Islet of Langerhans (tissue), 1 donor: Measurements from ENCODE around the gene KRTAP10-11.
"Not testable (repeated sequence)": the region's sequence is repeated elsewhere in the genome, so short reads cannot be mapped to it uniquely, and the experiment has no call there.

Experiments
- FAIRE-seq: peaks from one replicate; lab custom pipeline; 2011; peaks lifted over from hg19 to GRCh38; lab: Jason Lieb, UNC

Gene KRTAP10-11

DNA sequence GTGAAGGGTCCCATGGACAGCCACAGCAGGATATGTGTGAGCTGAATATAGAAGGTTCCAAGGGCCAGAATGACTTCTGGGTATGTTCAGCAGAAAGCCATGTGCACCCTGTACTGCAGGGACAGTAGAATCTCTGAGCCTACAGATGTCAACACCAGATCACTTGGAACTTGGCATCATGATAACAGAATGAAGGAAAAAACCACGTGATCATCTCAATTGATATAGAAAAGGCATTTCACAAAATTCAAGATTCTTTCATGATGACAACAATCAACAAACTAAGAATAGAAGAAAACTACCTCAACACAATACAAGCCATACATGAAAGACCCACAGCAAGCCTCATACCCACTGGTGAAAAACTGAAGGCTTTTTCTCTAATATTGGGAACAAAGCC lies 21.4 kb downstream of the KRTAP10-11 start:
- no peak for FAIRE-seq

DNA sequence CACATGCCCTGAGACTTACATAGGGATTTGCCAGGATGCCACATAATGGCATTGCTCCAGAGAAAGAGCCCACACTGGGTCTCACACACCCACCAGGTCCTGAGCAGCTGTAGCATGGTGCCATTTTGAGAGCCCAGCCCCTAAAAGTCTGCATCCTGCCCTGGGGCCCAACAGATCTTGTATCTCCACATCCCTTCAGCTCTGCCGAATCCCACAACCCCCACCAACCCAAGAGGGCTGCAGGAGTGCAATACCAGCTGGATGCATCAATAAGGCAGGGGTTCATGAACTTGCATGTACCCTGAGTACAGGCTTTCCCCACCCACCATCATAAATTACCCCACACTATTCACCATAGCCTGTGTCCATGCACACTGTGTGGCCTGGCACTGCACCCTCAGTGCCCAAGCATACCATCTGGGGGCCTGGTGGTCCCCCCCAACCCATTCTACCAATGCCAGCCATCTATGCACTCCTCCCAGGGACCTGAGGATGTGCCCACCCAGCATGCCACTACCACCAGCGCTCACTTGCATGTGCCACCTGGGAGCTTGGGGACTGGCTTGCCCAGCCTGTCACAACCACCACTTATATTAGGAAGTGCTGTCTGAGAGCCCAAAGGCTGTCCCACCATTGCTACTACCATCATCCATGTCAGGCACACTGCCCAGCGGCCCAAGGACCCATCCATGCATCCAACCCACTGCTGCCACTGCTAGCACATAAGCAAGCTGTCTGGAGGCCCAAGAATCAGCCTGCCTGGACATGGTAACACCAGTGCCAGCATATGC lies 24.6 kb downstream of the KRTAP10-11 start:
- no peak for FAIRE-seq

DNA sequence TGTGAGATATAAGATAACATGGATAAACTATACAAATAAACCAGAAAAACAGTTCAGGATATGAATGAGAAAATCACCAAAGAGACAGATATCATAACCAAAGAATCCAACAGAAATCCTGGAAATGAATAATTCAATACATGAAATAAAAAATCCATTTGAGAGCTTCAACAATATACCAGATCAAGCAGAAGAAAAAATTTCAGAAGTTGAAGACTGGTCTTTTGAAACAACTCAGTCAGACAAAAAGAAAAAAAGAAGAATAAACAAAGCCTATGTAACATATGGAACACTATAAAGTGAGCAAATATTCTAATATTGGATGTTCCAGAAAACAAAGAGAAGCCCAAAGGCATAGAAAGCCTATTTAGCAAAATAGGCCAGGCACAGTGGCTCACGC lies 25.7 kb downstream of the KRTAP10-11 start:
- FAIRE-seq = no peak

- FAIRE-seq = no peak
Observed at GRCh38 chr21:44677881-44678280, 31.7 kb downstream of the KRTAP10-11 start.

- FAIRE-seq = no peak
Observed at GRCh38 chr21:44681152-44681551, 34.9 kb downstream of the KRTAP10-11 start.

DNA sequence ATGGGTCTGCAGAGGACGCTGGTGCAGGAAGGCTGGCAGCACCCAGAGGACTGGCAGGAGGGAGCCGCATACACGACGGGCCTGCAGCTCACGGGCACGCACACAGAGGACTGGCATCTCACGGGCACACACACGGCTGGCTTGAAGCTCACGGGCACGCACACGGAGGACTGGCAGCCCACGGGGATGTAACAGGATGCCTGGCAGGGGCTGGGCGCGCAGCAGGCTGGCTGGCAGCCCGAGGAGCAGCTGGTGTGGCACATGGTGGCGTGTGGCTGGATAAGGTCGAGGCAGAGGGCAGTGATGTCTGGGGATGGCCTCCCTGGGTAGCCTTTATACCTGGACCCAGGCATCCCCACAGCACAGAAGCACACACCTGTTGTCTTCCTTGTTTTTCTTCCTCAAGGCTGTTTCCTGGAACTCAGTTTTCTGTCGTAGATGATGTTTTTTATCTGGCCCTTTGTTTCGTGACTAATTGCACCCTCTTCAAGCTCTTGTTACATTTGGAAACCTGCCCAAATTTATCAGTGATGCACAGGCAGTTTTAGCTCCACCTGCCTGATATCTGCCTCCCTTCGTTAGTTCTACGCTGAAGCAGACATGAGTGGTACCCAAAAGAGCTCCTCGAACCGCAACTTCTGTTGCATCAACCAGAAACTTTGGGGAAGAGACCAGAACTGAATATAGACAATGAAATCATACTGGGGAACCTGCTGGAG lies 35.8 kb downstream of the KRTAP10-11 start, which contains the start of gene KRTAP12-1:
Gene KRTAP12-1 (minus strand): TSS at position 303 of the 719 bp plus-strand sequence. CDS start 40 bp downstream, at position 263.
- no peak for FAIRE-seq

DNA sequence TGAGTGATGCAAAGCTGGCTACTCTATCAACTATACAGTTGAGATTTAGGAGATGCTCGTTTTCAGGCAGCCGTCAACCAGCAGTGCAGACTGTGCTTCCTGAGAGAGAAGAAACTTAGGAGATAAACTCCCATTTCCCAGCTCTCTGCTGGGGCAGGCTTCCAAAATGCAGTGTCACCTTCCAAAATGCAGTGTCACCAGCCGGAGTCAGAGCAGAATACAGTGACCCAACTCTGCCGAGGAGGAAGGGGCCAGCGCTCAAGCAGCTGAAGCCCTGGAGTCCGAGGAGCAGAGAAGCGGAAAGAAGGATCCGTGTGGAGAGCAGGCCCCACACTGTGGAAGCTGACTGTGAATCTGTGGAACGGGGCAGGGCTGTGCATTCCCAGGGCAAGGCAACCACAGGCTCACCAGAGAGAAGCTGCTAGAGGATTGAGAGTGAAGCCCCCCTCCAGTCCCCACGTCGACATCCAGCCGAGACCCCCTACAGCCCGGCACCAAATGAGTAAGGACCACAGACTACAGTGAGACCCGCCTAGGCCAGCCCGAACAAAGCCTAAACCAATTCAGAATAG lies 36.5 kb downstream of the KRTAP10-11 start:
- FAIRE-seq = no peak

DNA sequence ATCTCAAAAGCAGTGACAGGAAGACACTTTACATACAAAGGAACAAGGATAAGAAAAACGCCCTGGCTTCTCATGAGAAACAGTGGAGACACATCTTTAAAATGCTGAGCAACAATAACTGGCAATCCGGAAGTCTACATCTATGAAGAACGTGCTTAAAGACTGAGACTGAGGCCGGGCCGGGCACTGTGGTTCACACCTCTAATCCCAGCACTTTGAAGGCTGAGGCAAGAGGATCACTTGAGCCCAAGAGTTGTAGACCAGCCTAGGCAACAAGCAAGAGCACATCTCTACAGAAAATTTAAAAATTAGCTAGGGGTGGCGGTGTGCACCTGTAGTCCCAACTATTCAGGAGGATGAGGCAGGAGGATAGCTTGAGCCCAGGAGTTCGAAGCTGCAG lies 37.9 kb downstream of the KRTAP10-11 start:
- no peak for FAIRE-seq

DNA sequence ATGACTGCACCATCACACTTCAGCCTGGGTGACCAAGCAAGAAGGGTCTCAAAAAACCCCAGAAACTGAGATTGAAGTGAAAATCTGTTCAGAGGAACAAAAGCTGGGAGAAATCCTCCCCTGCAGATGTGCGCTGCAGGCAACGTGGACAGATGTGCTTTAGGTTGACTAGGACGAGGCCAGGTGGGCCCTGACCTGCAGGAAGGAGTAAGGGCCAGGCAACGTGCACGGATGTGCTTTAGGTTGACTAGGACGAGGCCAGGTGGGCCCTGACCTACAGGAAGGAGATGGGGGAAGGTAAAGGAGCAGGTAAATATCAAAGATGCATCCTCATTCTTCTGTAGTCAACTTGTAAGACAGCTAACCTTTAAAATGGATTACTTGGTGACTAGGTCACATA lies 38.3 kb downstream of the KRTAP10-11 start:
- FAIRE-seq = no peak

DNA sequence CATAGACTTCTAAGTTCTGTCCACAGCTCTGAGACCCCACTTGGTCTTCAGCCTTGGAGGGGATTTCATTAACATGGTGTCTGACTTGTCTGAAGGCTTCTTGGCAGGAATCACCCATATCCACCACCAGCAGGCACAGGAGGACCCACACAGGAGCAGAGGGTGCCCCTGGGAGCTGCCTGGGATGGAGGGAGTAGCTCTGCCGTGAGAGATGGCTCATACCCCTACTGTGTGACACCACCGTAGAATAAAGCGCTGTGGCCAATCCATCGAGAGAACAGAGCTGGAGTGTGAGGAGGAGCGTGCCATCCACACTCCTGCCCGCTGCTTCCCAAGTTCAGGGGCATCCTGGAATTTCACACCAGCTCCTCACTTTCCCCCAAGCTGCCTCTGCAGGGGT lies 38.8 kb downstream of the KRTAP10-11 start:
- FAIRE-seq = not testable (repeated sequence)

DNA sequence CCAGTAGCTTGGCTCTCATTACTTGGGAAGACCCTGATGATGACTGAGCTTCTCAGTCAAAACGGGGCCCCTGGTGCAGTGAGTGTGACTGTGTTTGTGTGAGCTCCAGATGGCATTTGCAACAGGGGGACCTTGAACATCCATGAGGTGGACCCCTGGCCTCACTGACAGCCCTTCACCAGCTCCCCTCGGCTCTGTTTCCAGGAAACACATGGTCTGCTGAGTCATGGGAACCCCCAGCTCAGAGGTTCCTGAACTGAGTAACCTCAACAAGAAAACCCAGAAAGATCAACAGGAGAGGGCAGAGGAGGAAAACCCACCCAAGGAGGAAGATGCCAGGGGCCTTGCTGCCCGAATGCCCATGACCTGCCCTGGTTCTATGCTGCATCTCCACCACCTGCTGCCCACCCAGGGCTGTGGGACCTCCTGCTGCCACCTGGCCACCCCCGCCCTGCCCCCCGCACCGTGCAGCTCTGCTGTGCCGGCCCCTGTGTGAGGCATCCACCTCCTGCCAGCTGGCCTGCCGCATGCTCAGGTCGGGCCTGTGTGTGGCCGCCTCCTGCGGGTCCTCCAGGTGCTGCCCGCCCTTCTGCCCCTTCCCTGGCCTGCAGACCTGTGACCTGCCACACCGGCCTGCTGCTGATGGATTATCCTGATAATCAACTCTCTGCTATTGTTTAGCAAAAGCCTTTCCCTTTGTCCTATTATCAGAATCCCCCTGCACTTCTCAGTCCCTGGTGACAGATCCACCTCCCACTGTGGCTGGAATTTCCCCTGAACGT lies 40.0 kb downstream of the KRTAP10-11 start:
- no peak for FAIRE-seq

DNA sequence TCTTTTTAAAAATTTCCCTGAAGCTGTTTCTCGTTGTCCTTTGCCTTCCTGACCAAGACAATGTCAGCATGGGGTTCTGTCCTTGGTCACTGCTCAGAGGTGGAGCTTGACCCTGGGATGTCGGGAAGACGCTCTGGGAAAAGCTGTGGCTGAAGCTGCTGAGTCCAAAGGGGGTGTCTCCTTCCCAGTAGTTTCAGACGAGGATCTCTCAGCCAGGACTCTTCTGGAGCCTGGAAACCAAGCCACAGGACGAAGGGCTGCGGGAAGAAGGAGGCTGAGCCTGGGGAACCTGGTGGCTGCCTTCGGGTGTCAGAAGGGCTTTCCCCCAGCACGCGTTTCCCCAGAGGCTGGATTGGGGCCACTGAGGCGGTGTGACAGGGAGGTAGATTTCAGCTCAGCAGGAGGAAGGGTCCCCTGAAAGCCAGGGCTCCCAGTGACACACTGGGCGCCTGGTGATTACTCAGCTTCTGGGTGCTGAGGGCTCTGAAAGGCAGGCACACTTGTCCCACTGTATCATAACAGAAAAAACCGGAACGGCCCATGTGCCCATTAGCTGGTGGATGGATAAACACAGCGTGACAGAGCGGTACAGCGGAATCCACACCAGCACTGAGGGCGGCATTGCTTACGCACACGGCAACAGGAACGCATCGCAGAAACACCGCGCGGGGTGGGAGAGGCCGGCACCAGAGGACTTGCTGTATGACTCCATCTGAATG lies 40.8 kb downstream of the KRTAP10-11 start:
- no peak for FAIRE-seq

DNA sequence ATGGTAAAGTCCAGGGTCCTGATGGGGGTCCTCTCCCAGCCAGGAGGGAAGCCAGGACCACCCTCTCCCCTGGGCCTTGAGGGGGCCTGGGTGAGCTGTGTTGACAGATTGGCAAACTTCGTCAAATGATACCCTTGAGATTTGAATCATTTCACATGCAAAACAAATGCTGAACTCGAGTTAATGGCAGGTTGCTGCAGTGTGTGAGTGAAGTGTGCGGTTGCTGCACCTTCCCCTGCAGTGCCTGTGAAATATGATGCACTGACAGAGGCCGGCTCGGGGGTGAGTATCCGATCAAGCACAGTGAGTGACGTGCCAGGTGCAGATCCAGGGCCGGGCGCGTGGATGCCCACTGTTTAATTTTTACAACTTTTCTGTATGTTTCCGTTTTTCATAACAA lies 41.5 kb downstream of the KRTAP10-11 start:
- no peak for FAIRE-seq

DNA sequence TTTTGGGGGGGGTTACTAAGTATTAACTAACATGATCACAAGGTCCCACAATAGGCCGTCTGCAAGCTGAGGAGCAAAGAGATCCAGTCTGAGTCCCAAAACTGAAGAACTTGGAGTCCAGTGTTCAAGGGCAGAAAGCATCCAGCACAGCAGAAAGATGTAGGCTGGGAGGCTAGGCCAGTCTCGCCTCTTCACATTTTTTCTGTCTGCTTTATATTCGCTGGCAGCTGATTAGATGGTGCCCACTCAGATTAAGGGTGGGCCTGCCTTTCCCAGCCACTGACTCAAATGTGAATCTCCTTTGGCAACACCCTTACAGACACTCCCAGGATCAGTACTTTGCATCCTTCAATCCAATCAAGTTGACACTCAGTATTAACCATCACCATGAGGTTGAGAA lies 43.5 kb downstream of the KRTAP10-11 start:
- not testable (repeated sequence) for FAIRE-seq

DNA sequence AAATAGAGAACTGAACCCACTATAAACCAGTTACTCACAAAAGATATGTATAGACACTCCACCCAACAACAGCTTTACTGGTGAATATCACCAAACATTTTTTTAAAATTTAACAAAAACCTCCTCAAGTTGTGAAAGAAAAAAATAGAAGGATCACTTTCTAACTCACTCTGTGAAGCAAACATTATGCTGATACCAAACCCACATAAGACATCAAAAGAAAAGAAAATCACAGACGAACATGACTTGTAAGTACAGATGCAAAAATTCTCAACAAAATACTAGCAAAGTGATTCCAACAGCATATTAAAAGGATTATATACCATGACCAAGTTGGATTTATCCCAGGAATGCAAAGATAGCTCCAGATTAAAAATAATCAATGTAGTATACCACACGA lies 45.5 kb downstream of the KRTAP10-11 start:
- FAIRE-seq = no peak

DNA sequence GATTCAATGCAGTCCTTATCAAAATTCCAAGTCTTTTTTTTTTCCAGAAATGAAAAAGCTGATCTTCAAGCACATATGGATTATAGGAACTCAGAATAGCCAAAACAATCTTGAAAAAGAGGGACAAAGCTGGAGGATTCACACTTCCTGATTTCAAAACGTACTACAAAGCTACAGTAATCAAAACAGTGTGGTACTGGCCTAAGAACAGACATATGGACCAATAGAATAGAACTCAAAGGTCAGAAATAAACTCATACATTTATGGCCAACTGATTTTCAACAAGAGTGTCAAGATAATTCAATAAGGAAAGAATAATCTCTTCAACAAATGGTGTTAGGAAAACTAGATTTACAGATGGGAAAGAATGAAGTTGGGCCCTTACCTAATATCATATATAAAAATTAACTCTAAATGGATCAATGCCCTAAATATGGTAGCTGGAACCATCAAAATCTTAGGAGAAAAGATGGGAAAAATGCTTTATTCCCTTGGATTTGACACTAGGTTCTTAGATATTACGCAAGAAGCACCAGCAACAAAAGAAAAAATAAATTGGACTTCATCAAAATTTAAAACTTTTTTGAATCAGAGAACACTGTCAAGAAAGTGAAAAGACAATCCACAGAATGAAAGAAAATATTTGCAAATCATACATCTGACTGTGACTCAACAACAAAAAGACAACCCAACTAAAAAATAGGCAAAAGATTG lies 46.7 kb downstream of the KRTAP10-11 start:
- no peak for FAIRE-seq

- FAIRE-seq = no peak
Observed at GRCh38 chr21:44694776-44695175, 48.6 kb downstream of the KRTAP10-11 start.

GRCh38 chr21:44695184-44695583 lies 49.0 kb downstream of the KRTAP10-11 start:
- FAIRE-seq = no peak

GRCh38 chr21:44695641-44696040 lies 49.4 kb downstream of the KRTAP10-11 start:
- no peak for FAIRE-seq

- FAIRE-seq = no peak
Observed at GRCh38 chr21:44696572-44696971, 50.4 kb downstream of the KRTAP10-11 start.
